ENCODE measurements around the gene AMFR.

GRCh38 chr16:56389554-56389953 is 35.8 kb downstream of the AMFR start:
- no peak for TF ChIP-seq POLR2A (IDR thresholded peaks at IDR 0.05; ENCODE audit: low read depth, low read length)
- TF ChIP-seq POLR2AphosphoS5 (IDR thresholded peaks at IDR 0.05; ENCODE audit: low read depth, low read length): no peak
- TF ChIP-seq TAF1 (IDR thresholded peaks at IDR 0.05; ENCODE audit: borderline replicate concordance, low read depth, low read length): no peak

Measured in GM12892 (cell line).